HCT116 (cell line): ENCODE results near the gene MEI1.

ENCODE experiments used
- CTCF ChIP-seq, 3 experiments: fragments of 200-600 bp in 1 of 3; sonication (generic) in 1 of 3; IDR thresholded peaks in 2 of 3; conservative IDR thresholded peaks in 1 of 3; 2 replicates each; pipeline ENCODE4 v1.5.1; 2012 to 2017; ENCODE audit warnings: low read depth in 2 of 3, low read length in 2 of 3, antibody characterized with exemption in 1 of 3, borderline replicate concordance in 1 of 3, control low read depth in 1 of 3, mild to moderate bottlenecking in 1 of 3, mixed read lengths in 1 of 3, mixed run types in 1 of 3, moderate library complexity in 1 of 3; ENCODE audit not compliant: insufficient read depth in 1 of 3
- EGR1 ChIP-seq: IDR thresholded peaks from 2 replicates; pipeline ENCODE4 v1.6.1; 2012; ENCODE audit warnings: low read depth
- EZH2phosphoT487 ChIP-seq: fragments of 200-600 bp; IDR thresholded peaks from 2 replicates; pipeline ENCODE4 v1.6.1; 2018; ENCODE audit warnings: antibody characterized with exemption, borderline replicate concordance
- MAX ChIP-seq: IDR thresholded peaks from 2 replicates; pipeline ENCODE4 v1.6.1; 2012
- POLR2A ChIP-seq: IDR thresholded peaks from 2 replicates; pipeline ENCODE4 v1.7.0; 2011; ENCODE audit warnings: borderline replicate concordance; ENCODE audit not compliant: insufficient read depth, insufficient read length; ENCODE audit errors: extremely low read depth
- POLR2AphosphoS5 ChIP-seq: IDR thresholded peaks from 2 replicates; pipeline ENCODE4 v1.6.1; 2011; ENCODE audit warnings: mild to moderate bottlenecking, low read depth, low read length, moderate library complexity
- RAD21 ChIP-seq: IDR thresholded peaks from 2 replicates; pipeline ENCODE4 v1.6.1; 2012; ENCODE audit warnings: low read depth, mild to moderate bottlenecking
- REST ChIP-seq: IDR thresholded peaks from 2 replicates; pipeline ENCODE4 v1.6.1; 2012; ENCODE audit warnings: low read depth
- SP1 ChIP-seq: IDR thresholded peaks from 2 replicates; pipeline ENCODE4 v1.6.1; 2012; ENCODE audit warnings: low read depth
- ZBTB33 ChIP-seq: IDR thresholded peaks from 2 replicates; pipeline ENCODE4 v1.6.1; 2011; ENCODE audit warnings: mild to moderate bottlenecking, low read length, moderate library complexity; ENCODE audit not compliant: insufficient replicate concordance; ENCODE audit errors: extremely low read depth

- no peak for TF ChIP-seq POLR2A
- TF ChIP-seq CTCF (IDR thresholded peaks at IDR 0.05 in 2 of 3, conservative IDR thresholded peaks at IDR 0.05 in 1 of 3; ENCODE audit: borderline replicate concordance in 1 of 3, insufficient read depth in 1 of 3, low read depth in 2 of 3, low read length in 2 of 3) = no peak
- no peak for TF ChIP-seq REST
- no peak for TF ChIP-seq RAD21
- TF ChIP-seq SP1 = no peak
- no peak for TF ChIP-seq MAX
- TF ChIP-seq EGR1 = no peak
- no peak for TF ChIP-seq EZH2phosphoT487
- no peak for TF ChIP-seq POLR2AphosphoS5
- TF ChIP-seq ZBTB33 = no peak
Measured at GRCh38 chr22:41695211-41695610, 4.1 kb upstream of the MEI1 start.
